ENCODE measurements around the gene SMURF1. TPM values are rescaled to one million over a fixed set of nuclear protein-coding genes. Genes with fewer than 3 reads are reported as not detected.

Gene SMURF1
- total RNA-seq, 2 experiments from 2014 or later, result 12.4 to 13.4 TPM

DNA sequence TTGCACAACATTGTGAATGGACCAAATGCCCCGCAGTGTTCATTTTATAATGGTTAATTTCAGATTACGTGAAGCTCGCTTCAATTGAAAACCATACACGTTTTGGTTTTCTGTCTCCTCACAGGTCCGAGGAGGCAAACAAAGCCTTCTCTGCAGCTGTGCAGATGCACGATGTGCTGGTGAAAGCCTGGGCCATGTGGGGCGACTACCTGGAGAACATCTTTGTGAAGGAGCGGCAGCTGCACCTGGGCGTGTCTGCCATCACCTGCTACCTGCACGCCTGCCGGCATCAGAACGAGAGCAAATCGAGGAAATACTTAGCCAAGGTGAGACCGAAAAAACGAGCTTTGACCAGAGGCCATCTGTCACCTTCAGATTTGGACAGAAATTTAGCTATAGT, 155.3 kb downstream of the SMURF1 start:
- Mint-ChIP-seq H3K4me3 (no peak overlapping the region), H3K27ac (no peak overlapping the region), H3K36me3 (ENCODE audit: low read depth) (peaks cover 76% of the 10 kb centered on the region), H3K27me3 (no peaks in the 10 kb centered on the region), H3K4me1 (no peaks in the 10 kb centered on the region), H3K9me3 (ENCODE audit: low read depth) (peaks cover 4% of the 10 kb centered on the region)
- intact Hi-C loops (cut with DNase I, micrococcal nuclease), result no loop called here
- ChIA-PET POLR2A (no interaction called here), CTCF (interaction anchor here (0.6 to 1.1 kb wide), 3 partner anchors 11 to 112 kb away, joined by 3 read pairs; no protein-coding TSS in a partner anchor)
- DNase-seq (no peak), ATAC-seq (no peak)

DNA sequence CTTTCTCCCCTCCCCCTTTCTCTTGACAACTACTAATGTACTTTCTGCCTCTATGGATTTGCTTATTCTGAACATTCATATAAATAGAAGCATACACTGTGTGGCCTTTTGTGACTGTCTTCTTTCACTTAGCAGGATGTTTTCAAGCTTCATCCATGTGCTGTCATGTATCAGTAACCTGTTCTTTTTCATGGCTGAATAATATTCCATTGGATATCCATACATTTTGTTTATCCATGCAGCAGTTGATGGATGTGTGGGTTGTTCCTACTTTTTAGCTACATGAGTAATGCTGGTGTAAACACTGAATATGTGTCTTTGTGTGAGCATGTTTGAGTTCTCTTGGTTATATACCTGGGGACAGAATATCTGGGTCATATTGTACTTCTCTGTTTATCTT, 158.0 kb downstream of the SMURF1 start:
- no peaks in the 10 kb centered on the region for H3K27me3 Mint-ChIP-seq
- peaks cover 4% of the 10 kb centered on the region for H3K9me3 Mint-ChIP-seq (ENCODE audit: low read depth)
- POLR2A ChIA-PET, result no interaction called here
- intact Hi-C loops (cut with DNase I, micrococcal nuclease), result no loop called here
- H3K4me1 Mint-ChIP-seq, result no peaks in the 10 kb centered on the region
- H3K27ac Mint-ChIP-seq, result no peak overlapping the region
- CTCF ChIA-PET, result interaction anchor here (0.9 kb wide), 1 partner anchor 39 kb away, joined by 3 read pairs; no protein-coding TSS in a partner anchor
- ATAC-seq, result no peak
- H3K36me3 Mint-ChIP-seq (ENCODE audit: low read depth), result peaks cover 77% of the 10 kb centered on the region
- no peak overlapping the region for H3K4me3 Mint-ChIP-seq
- no peak for DNase-seq

DNA sequence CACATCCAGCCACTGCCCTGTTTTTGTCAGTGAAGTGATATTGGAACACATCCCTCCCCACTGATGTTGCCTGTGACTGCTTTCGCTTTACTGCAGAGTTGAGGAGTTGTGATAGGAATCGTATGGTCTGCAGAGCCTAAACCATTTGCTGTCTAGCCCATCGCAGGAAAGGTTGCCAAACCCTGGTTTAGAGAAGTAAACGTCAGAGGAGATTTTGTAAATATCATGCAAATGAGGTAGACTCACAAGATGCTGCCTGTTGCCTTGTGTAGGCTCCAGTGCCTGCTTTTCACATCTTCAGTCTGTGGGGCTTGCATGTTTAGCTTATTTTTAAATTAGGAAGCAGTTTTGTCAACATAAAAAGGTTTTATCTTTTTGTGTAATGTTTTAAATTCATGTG, 158.5 kb downstream of the SMURF1 start:
- peaks cover 79% of the 10 kb centered on the region for H3K36me3 Mint-ChIP-seq (ENCODE audit: low read depth)
- no peaks in the 10 kb centered on the region for H3K27me3 Mint-ChIP-seq
- ChIA-PET POLR2A (no interaction called here), CTCF (interaction anchor here (1.1 kb wide), 1 partner anchor 22 kb away, joined by 3 read pairs; no protein-coding TSS in a partner anchor)
- DNase-seq (no peak), ATAC-seq (no peak)
- intact Hi-C loops (cut with DNase I, micrococcal nuclease), result no loop called here
- H3K4me3 Mint-ChIP-seq, result no peak overlapping the region
- H3K27ac Mint-ChIP-seq, result no peak overlapping the region
- H3K9me3 Mint-ChIP-seq (ENCODE audit: low read depth), result peaks cover 4% of the 10 kb centered on the region
- H3K4me1 Mint-ChIP-seq, result no peaks in the 10 kb centered on the region

DNA sequence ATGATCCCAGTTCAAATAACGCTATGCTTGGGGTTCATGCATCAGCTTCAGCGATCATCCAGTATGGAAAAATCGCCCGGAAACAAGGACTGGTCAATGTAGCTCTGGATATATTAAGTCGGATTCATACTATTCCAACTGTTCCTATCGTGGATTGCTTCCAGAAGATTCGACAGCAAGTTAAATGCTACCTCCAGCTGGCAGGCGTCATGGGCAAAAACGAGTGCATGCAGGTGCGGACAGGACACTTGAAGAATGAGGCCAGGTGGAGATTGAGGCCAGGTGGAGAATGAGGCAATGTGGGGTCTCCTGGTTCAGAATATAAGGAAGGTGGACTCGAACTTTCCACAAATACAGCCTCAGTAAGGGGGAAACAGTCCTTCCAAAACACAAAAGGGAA, 159.8 kb downstream of the SMURF1 start:
- no peaks in the 10 kb centered on the region for H3K4me1 Mint-ChIP-seq
- ChIA-PET POLR2A (no interaction called here), CTCF (interaction anchor here (0.7 kb wide), 1 partner anchor 53 kb away, joined by 4 read pairs; no protein-coding TSS in a partner anchor)
- no peak overlapping the region for H3K27ac Mint-ChIP-seq
- intact Hi-C loops (cut with DNase I, micrococcal nuclease), result no loop called here
- no peak overlapping the region for H3K4me3 Mint-ChIP-seq
- H3K9me3 Mint-ChIP-seq (ENCODE audit: low read depth), result peaks cover 4% of the 10 kb centered on the region
- H3K36me3 Mint-ChIP-seq (ENCODE audit: low read depth), result peaks cover 79% of the 10 kb centered on the region
- DNase-seq (no peak), ATAC-seq (no peak)
- no peaks in the 10 kb centered on the region for H3K27me3 Mint-ChIP-seq

DNA sequence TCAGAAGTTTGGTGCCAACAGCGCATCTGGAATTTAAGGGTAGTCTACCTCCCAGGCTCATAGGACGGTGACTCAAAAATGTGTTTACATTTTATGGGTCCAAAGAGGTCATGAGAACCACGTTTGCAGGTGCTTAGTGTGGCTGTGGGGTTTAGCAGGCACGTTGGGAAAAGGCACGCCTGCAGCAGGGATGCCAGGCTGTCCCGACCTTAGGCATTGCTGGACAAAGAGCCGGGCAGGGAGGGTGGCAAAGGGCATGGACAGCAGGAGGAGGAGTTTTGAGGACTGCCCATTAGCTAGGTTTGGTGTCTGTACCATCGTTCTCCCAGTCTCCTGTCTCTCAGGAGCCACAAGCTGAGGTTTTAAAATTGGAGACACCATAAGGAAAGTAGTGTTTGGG, 161.2 kb downstream of the SMURF1 start:
- ATAC-seq (no peak), DNase-seq (no peak)
- CTCF ChIA-PET, result no interaction called here
- intact Hi-C loops (cut with DNase I, micrococcal nuclease), result no loop called here
- H3K36me3 Mint-ChIP-seq (ENCODE audit: low read depth), result peaks cover 76% of the 10 kb centered on the region
- no peak overlapping the region for H3K4me3 Mint-ChIP-seq
- POLR2A ChIA-PET, result no interaction called here
- H3K4me1 Mint-ChIP-seq, result no peaks in the 10 kb centered on the region
- H3K9me3 Mint-ChIP-seq (ENCODE audit: low read depth), result peaks cover 4% of the 10 kb centered on the region
- no peaks in the 10 kb centered on the region for H3K27me3 Mint-ChIP-seq
- no peak overlapping the region for H3K27ac Mint-ChIP-seq

DNA sequence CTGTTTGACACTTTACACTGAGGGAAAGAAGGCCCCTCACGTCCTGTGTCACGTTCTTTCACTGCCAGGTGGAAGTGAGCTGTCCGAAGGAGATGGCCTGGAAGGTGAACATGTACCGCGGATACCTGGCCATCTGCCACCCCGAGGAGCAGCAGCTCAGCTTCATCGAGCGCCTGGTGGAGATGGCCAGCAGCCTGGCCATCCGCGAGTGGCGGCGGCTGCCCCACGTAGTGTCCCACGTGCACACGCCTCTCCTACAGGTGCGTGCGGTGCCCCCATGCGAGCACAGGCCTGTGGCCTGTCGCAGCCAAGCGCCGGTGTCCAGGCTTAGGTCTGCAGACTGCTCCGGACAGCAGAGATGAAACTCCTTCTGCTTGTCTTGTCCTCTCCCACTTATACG, 162.2 kb downstream of the SMURF1 start:
- CTCF ChIA-PET, result interaction anchor here (0.7 kb wide), 1 partner anchor 12 kb away, joined by 3 read pairs; no protein-coding TSS in a partner anchor
- Mint-ChIP-seq H3K27me3 (no peaks in the 10 kb centered on the region), H3K36me3 (ENCODE audit: low read depth) (peaks cover 72% of the 10 kb centered on the region), H3K4me3 (no peak overlapping the region), H3K9me3 (ENCODE audit: low read depth) (peaks cover 4% of the 10 kb centered on the region), H3K4me1 (no peaks in the 10 kb centered on the region), H3K27ac (no peak overlapping the region)
- no peak for DNase-seq
- intact Hi-C loops (cut with DNase I, micrococcal nuclease), result no loop called here
- POLR2A ChIA-PET, result no interaction called here
- ATAC-seq, result no peak

DNA sequence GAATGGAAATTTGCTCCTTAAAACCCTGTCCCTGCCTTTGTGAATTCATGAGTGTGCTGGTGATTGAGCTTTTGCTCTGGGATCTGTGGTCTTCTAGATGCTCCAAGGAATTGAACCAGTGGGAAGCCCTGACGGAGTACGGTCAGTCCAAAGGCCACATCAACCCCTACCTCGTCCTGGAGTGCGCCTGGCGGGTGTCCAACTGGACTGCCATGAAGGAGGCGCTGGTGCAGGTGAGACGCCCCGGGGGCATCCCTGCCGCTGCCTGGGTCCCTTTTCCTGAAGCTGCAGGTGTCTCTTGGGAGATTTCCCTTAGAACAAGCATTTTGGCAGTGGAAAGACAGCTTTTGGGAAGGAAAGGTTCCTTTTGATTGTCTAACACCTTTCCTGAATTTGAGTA, 165.2 kb downstream of the SMURF1 start:
- ChIA-PET CTCF (no interaction called here), POLR2A (no interaction called here)
- no peaks in the 10 kb centered on the region for H3K27me3 Mint-ChIP-seq
- H3K4me3 Mint-ChIP-seq, result no peak overlapping the region
- no peaks in the 10 kb centered on the region for H3K9me3 Mint-ChIP-seq (ENCODE audit: low read depth)
- H3K27ac Mint-ChIP-seq, result no peak overlapping the region
- H3K4me1 Mint-ChIP-seq, result no peaks in the 10 kb centered on the region
- ATAC-seq, result no peak
- intact Hi-C loops (cut with DNase I, micrococcal nuclease), result no loop called here
- DNase-seq, result no peak
- H3K36me3 Mint-ChIP-seq (ENCODE audit: low read depth), result peaks cover 67% of the 10 kb centered on the region

Other genes with a start within 250 kb of the SMURF1 start
- not detected for gene KPNA7, start 64.0 kb upstream of the SMURF1 start, total RNA-seq
- not detected for gene MYH16, start 128.7 kb upstream of the SMURF1 start, total RNA-seq
- 10 to 100 TPM; 52.3 to 65.6 TPM for gene ARPC1A, start 181.8 kb upstream of the SMURF1 start, total RNA-seq
- 100 to 1,000 TPM; 318 to 326 TPM for gene ARPC1B, start 230.6 kb upstream of the SMURF1 start, total RNA-seq